Erythroblast (primary cell): ENCODE data around the gene GPR158.

Experiments
- DNase-seq, 2 experiments: peaks; one replicate each; lab custom pipeline; 2025; lab: John Stamatoyannopoulos, UW
- GATA1 ChIP-seq: IDR thresholded peaks from 2 replicates; pipeline ENCODE4 v1.6.1; 2011; ENCODE audit warnings: low read depth, mild to moderate bottlenecking, control low read depth, low read length, moderate library complexity
- POLR2A ChIP-seq: IDR thresholded peaks from 2 replicates; pipeline ENCODE4 v1.6.1; 2011; ENCODE audit warnings: mild to moderate bottlenecking, low read length

The GPR158 gene

GRCh38 chr10:25444266-25444665 is 269.5 kb downstream of the GPR158 start:
- TF ChIP-seq GATA1, result no peak
- TF ChIP-seq POLR2A, result no peak
- DNase-seq, result no peak

GRCh38 chr10:25451401-25451800 is 276.6 kb downstream of the GPR158 start:
- TF ChIP-seq GATA1 (no peak), POLR2A (no peak)
- no peak for DNase-seq

- no peak for TF ChIP-seq GATA1
- no peak for DNase-seq
Observed at GRCh38 chr10:25453619-25454018, 278.8 kb downstream of the GPR158 start.

- TF ChIP-seq POLR2A (no peak), GATA1 (no peak)
- DNase-seq, result no peak
Observed at GRCh38 chr10:25455980-25456567, 281.3 kb downstream of the GPR158 start.

- TF ChIP-seq GATA1, result no peak
- no peak for TF ChIP-seq POLR2A
- no peak for DNase-seq
Observed at GRCh38 chr10:25457552-25457951, 282.8 kb downstream of the GPR158 start.

- TF ChIP-seq GATA1 (no peak), POLR2A (no peak)
Observed at GRCh38 chr10:25465582-25466372, 291.0 kb downstream of the GPR158 start.

GRCh38 chr10:25467881-25468280 is 293.1 kb downstream of the GPR158 start:
- DNase-seq, result no peak
- TF ChIP-seq POLR2A (no peak), GATA1 (no peak)

More at GRCh38 chr10:25465582-25466372, 291.0 kb downstream of the GPR158 start:
- no peak for DNase-seq

- DNase-seq, result no peak
- TF ChIP-seq POLR2A (no peak), GATA1 (no peak)
Observed at GRCh38 chr10:25481467-25481866, 306.7 kb downstream of the GPR158 start.

GRCh38 chr10:25483999-25484398 is 309.2 kb downstream of the GPR158 start:
- no peak for TF ChIP-seq GATA1
- no peak for TF ChIP-seq POLR2A
- no peak for DNase-seq

GRCh38 chr10:25487266-25487665 is 312.5 kb downstream of the GPR158 start:
- TF ChIP-seq POLR2A (no peak), GATA1 (no peak)
- DNase-seq, result no peak

- TF ChIP-seq GATA1, result no peak
- no peak for DNase-seq
Observed at GRCh38 chr10:25492040-25492439, 317.2 kb downstream of the GPR158 start.

GRCh38 chr10:25492680-25493079 is 317.9 kb downstream of the GPR158 start:
- TF ChIP-seq POLR2A (no peak), GATA1 (no peak)

GRCh38 chr10:25493122-25493893 is 318.5 kb downstream of the GPR158 start:
- peak; percentile 20 to 38 for DNase-seq
- TF ChIP-seq POLR2A (no peak), GATA1 (no peak)

More at GRCh38 chr10:25492680-25493079, 317.9 kb downstream of the GPR158 start:
- no peak for DNase-seq

GRCh38 chr10:25497246-25497645 is 322.4 kb downstream of the GPR158 start:
- TF ChIP-seq GATA1 (no peak), POLR2A (no peak)

GRCh38 chr10:25498645-25499044 is 323.8 kb downstream of the GPR158 start:
- no peak for DNase-seq

More at GRCh38 chr10:25497246-25497645, 322.4 kb downstream of the GPR158 start:
- DNase-seq, result no peak

More at GRCh38 chr10:25498645-25499044, 323.8 kb downstream of the GPR158 start:
- TF ChIP-seq POLR2A (no peak), GATA1 (no peak)
